NCI-H128 (cell line): ENCODE results near the gene ZNF226.
"Not testable (repeated sequence)": the region's sequence is repeated elsewhere in the genome, so short reads cannot be mapped to it uniquely, and the experiment has no call there.

Experiments used
- DNase-seq: peaks from one replicate; lab custom pipeline; 2025; ENCODE audit not compliant: unreplicated experiment; lab: John Stamatoyannopoulos, UW

The ZNF226 gene

DNA sequence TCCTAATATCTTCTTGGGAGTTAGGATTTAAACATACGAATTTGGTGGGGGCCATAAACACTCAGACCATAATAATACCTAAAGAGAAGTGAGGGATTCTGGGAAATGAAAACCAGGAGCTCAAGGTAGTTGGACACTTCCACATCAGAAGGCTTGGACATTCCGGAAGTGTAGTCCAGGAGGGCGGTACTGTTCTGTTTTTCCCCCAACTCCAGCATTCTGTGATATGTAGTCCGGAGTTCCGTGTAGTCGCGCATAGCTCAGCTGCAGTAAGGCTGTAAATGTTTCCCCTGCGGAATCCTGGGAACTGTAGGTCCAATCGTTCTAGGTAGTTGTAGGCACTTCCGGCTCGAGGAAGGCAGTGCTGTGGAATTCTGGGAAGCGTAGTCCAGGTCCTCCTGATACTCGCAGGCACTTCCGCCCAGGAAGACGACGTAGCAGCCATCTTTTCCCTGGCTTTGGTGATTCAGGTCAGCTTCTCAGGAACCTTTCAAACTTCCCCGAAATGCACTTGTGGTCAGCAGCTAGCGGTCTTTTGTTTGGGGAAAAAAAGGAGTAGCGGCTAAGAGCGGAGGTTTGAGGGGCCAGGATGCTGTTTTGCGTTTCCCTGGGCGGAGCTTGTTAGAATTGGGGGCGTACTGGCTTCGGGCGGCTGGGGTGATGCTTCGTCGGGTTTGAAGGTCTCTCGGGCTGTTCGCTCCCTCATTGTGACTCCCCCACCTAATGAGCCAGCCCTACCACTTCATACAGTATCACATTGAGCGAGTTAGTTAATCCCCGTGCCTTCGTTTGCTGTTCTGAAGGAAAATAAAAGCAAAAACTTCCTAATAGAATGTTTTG lies at the start of gene ZNF226:
Gene ZNF226, plus strand, starts transcription at position 428 of the 840 bp plus-strand sequence. CDS start 4,981 bp downstream, outside the sequence.
- peak; percentile 71 for DNase-seq

DNA sequence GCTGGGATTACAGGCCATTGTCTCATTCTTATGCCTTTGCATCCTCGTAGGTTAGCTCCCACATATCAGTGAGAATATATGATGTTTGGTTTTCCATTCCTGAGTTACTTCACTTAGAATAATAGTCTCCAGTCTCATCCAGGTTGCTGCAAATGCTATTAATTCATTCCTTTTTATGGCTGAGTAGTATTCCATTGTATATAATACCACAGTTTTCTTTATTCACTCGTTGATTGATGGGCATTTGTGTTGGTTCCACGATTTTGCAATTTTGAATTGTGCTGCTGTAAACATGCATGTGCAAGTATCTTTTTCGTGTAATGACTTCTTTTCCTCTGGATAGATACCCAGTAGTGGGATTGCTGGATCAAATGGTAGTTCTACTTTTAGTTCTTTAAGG lies 43.7 kb upstream of the ZNF226 start:
- DNase-seq = not testable (repeated sequence)

DNA sequence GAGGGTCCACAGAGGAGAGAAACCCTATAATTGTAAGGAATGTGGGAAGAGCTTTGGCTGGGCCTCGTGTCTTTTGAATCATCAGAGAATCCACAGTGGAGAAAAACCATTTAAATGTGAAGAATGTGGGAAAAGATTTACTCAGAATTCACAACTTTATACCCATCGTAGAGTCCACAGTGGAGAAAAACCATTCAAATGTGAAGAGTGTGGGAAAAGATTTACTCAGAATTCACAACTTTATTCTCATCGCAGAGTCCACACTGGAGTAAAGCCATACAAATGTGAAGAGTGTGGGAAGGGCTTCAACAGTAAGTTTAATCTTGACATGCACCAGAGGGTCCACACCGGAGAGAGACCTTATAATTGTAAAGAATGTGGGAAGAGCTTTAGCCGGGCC lies 32.9 kb upstream of the ZNF226 start:
- DNase-seq = no peak

DNA sequence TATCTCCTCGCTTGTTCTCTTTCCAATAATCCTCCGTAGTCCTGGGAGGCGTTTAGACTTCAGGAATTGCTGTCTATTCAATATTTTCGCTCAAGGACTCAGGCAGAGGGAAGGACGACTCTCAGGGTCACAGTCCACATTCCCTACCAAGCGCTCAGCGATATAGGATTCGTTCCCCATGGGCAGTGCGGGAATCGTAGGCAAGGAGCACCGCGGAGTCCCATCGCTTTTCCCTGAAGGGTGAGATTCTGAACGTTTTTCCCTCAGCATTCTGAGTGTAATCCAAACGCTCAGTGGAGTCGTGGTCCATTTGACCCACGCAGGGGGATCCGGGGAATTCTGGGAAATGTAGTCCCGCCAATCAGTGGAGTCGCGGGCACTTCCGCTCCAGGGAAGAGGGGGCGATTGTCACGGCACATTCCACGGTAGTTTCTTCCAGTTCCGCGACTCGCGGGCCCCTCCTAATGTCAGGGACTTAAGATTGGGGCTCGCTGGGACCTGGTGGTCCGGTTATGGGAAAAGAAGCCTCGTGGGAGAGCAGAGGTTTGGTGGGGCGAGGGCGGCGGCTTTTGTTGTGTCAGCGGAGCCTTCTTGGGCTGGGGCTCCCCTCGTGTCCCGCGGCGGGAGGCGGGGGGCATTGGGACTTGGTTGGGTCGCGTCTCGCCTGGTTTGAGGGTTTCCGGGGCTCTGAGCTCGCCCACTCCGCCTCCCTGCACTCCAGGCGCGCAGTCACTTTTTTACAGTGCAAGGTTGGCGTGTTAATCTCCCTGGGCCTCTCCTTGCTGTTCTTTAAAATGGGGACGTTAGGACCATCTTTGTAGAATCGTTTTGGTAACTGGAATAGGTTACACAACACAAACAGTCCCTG lies 23.5 kb upstream of the ZNF226 start, which contains the start of gene ZNF234:
Gene ZNF234, plus strand, starts transcription at position 364 of the 868 bp plus-strand sequence. CDS start 3,079 bp downstream, outside the sequence.
- DNase-seq = peak; percentile 16

DNA sequence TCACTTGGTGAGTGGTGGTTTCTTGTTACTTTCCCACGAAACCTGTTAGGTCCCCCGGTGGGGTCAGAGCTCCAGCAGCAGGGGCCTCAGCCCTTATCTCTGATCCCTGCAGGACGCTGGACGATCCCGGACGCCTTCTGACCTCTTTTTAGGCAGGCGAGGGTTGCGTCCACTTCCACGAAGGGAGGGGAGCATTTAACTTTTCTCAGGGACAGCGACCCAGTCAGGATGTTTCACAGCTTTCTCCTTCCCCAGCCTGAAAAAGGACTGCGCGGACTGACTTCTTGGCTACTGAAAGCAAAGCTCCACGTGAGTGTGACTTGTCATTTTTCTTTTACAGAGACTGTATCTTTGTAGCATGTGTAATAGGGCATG lies 22.9 kb upstream of the ZNF226 start:
- no peak for DNase-seq

DNA sequence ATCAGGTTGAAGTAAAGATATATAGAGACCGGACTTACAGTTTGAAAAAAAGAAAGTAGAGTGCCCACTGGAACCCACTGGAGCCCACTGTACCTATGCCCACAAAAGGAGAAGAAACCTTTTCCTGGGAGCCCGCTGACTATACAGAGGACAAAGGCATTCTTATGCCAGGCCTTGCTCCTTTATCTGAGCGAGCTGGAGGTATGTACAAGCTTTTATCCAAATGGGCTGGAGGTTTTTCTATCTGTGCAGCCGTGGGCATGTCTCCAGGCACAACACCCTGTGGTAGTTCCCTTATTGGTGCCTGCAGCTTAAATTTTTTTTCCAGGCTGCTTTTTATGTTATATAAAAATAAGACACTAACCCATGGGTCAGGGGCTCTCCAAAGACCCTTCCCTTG lies 15.1 kb upstream of the ZNF226 start:
- DNase-seq = no peak

DNA sequence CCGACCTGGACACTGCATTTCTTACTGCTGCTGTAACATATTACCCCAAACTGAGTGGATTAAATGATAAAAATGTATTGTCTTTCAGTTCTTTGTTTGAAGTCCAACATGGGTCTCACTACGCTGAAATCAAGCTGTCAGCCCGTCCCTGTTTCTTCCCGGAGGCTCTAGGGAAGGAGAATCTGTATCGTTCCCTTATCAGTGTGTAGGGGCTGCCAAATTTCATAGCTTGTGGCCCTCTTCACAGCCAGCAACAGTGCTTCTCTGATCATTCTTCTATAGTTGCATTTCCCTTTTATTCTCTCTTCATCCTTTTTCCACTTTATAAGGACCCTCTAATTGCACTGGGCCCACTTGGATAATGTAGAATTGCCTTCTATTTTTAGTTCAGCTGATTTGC lies 13.4 kb upstream of the ZNF226 start:
- DNase-seq = no peak

DNA sequence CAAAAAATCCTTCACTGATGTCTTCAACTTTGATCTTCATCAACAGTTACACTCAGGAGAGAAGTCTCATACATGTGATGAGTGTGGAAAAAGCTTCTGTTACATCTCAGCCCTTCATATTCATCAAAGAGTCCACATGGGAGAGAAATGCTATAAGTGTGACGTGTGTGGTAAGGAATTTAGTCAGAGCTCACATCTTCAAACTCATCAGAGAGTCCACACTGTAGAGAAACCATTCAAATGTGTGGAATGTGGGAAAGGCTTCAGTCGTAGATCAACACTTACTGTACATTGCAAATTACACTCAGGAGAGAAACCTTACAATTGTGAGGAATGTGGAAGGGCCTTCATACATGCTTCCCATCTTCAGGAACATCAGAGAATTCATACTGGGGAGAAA lies 8.4 kb upstream of the ZNF226 start:
- no peak for DNase-seq

DNA sequence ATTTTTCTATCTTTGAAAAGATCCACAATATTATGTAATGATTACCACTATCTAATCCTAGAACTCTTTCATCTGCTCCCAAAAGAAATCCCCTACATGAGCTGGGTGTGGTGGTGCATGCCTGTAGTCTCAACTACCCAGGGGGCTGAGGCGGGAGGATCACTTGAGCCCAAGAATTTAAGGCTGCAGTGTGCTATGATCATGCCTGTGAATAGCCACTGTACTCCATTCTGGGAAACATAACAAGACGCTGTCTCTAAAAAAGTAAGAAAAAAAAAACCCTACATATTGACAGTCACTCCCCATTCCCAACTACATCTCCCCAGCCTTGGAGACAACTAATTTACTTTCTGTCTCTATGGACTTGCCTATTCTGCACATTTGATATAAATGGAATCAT lies 1.1 kb upstream of the ZNF226 start:
- DNase-seq = no peak

DNA sequence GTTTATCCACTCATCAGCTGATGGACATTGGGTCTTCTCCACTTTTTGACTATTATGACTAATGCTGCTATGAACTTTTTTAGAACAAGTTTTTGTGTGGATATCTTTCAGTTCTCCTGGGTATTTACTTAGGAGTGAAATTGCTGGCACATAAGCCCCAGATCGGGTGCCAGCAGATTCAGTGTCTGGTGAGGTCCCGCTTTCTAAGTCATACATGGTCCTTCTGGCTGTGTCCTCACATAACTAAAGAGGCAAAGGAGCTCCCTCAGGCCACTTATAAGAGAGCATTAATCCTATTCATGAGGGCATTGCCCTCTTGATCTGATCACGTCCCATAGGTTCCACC lies 600 bp upstream of the ZNF226 start:
- no peak for DNase-seq

DNA sequence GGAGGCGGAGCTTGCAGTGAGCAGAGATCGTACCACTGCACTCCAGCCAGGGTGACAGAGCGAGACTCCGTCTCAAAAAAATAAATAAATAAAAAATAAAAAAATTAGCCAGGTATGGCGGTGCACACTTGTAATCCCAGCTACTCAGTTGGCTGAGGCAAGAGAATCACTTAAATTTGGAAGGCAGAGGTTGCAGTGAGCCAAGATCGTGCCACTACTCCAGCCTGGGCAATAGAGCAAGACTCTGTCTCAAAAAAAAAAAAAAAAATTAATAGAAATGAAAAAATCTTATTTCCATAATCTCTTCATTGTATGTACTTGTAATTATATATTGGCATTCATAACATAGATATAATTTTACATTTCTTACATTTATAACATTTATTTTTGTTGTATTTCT lies 5.8 kb downstream of the ZNF226 start:
- DNase-seq = not testable (repeated sequence)

DNA sequence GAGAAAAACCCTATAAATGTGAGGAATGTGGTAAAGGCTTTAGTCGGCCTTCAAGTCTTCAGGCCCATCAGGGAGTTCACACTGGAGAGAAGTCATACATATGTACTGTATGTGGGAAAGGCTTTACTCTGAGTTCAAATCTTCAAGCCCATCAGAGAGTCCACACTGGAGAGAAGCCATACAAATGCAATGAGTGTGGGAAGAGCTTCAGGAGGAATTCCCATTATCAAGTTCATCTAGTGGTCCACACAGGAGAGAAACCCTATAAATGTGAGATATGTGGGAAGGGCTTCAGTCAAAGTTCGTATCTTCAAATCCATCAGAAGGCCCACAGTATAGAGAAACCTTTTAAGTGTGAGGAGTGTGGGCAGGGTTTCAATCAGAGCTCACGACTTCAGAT lies 11.7 kb downstream of the ZNF226 start:
- no peak for DNase-seq

DNA sequence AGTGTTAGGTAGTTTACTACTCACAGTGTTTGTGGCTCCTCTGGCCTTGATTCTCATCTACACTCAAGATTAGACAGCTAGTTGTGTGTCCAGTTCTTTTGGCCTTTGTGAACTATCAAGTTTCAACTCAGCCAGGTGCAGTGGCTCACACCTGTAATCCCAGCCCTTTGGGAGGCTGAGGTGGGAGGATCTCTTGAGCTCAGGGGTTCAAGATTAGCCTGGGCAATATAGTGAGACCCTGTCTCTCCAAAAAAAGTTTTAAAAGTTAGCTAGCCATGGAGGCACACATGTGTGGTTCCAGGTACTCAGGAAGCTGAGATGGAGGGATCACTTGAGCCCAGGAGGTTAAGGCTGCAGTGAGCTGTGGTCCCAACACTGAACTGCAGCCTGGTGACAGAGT lies 16.1 kb downstream of the ZNF226 start:
- DNase-seq = no peak

DNA sequence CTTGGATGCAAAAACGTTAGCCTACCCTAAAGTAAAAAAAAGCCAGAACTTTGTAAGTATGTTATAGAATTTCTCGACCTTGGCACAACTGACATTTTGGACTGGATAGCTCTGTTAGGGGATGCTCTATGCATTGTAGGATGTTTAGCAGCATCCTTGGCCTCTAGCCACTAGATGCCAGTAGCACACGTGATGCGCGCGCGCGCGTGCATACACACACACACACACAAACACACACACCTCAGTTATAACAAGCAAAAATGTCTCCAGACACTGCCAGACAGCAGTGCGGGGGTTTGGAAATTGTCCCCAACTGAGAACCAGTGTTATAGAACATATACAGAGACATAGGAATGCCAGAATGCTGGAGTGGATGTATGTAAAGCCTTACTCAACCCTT lies 17.2 kb downstream of the ZNF226 start:
- DNase-seq = no peak

DNA sequence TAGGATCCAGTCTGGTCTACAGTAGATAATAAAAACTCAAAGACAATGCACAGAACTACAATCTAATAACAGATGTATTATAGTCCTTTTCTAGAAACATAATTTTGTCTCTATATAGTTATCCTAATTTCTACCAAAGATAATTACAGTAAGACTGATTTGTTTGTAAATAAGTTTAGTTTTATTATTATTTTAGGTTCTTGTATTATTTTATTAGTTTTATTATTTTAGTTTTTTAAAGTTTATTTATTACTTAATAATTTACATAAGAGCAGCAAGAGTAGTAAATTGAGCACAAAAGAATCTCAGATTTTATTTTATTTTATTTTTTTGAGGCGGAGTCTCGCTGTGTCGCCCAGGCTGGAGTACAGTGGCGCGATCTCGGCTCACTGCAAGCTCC lies 25.1 kb downstream of the ZNF226 start:
- no peak for DNase-seq

DNA sequence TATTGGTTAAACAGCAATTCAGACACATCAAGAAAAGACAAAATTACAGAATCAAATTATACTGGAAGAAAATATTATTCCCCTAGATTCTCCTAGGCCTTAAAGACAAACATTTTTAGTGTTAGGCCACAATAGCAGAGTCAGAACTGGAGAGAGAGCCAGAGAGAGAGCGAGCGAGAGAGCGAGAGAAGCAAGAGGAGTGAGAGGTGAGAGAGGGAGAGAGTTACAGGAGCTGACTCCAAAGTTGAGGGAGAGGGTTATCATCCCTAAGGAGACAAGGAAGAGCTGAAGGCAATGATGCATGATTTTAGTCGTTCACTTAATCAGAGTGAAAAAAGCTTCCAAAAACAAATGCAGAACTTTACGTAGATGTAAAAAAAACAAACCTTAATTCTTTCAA lies 27.2 kb downstream of the ZNF226 start:
- DNase-seq = no peak

DNA sequence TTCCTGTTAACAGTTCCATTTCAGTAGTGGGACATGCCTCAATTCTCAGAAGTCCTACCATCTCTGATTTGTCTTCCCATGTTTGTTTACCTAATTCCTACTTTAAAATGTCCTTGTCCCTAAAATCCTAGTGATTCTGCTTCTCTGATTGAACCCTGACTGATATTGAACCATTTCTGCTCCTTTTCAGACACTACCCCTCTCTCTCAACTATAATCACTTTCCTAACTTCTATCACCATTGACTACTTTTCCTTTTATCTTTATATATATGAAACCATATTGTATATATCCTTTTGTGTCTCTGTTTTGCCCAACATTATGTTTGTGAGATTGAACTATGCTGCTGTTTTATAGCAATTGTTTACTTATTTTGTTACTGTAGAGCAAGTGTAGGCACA lies 31.9 kb downstream of the ZNF226 start:
- DNase-seq = no peak

DNA sequence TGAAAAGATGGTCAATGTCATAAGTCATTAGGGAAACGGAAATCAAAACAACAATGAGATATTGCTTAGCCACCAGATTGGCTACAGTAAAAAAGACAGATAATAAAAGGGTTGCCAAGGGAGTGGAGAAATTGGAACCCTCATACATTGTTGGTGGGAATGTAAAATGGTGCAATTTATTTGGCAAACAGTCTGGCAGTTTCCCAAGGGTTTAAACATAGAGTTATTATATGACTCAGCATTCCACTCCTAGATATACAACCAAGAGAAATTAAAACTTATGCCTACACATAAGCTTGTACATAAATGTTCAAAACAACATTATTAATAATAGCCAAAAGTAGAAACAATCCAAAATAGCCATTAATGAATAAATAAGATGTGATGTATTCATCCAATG lies 37.6 kb downstream of the ZNF226 start:
- DNase-seq = no peak

DNA sequence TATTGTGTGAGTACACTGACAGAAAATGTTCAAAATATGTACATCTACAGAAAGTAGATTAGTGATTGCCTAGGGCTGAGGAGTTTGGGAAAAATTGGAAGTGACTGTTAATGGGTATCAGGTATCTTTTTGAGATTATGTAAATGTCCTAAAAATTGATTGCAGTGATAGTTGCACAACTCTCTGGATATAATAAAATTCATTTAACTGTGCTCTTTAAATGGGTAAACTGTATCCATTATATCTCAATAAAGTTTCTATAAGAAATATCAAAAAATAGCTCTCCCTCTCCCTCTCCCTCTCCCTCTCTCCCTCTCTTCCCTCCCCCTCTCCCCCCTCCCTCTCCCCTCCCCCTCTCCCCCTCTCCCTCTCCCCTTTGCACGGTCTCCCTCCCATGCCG lies 38.1 kb downstream of the ZNF226 start:
- no peak for DNase-seq

DNA sequence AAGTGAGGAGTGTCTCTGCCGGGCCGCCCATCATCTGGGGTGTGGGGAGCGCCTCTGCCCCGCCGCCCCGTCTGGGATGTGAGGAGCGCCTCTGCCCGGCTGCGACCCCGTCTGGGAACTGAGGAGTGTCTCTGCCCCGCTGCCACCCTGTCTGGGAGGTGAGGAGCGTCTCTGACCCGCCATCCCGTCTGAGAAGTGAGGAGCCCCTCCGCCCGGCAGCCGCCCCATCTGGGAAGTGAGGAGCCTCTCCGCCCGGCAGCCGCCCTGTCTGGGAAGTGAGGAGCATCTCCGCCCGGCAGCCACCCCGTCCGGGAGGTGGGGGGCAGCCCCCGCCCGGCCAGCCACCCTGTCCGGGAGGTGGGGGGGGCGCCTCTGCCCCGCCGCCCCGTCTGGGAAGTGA lies 39.0 kb downstream of the ZNF226 start:
- not testable (repeated sequence) for DNase-seq

DNA sequence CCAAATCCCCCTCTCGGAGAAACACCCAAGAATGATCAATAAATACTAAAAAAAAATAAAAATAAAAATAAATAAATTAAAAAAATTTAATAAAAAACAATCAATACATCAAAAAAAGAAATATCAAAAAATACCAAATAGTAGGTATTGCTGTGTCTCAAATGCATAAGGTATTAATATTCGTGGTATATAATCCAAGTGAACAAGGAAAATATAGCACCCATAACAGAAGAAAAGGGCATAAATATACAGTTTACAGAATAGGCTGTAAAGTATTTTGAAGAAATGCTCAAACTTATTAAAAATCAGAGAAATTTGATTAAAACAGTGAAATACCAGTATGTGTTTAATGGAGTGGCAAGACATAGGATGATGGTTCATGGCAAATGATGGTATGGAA lies 39.9 kb downstream of the ZNF226 start:
- no peak for DNase-seq

DNA sequence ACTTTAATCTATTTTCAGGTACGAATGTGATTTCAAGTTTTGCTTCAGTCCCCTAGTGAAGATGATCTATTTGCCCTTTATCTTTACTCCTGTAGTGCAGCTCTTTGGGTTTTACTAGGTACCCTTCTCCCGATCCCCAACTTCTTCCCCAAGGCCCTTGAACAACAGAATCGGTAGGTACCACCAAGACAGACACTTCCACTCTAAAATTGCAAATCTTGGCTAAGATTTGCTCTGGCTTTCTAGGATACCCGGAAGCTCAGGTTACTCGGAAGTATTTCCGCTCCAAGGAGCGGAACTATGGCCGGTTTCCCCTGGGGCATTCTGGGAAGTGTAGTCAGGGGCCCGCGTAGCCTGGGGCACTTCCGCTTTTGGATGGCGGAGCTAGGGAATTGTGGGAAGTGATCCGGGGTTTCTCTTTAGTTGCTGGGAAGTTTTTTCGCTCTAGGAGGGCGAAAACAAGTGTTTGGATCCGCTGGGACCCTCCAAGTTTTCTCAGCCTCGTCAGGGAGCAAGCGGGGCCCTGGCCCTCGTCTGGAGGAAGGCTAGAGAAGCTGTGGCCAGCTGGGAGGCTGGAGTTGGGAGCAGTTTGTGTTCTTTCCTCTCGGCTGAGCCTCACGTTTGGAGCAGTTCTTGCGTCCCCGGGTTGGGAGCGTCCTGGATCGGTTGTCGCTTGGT lies 42.4 kb downstream of the ZNF226 start:
- DNase-seq = peak; percentile 88
